ENCODE data around the gene ZNF280D. TPM values are rescaled to one million over a fixed set of nuclear protein-coding genes. Genes with fewer than 3 reads are reported as not detected.

Gene ZNF280D
- polyA plus RNA-seq, 1 donor from 2014 or later: 35.4 TPM

- Histone ChIP-seq H3K9me3 (ENCODE audit: low read length) (no peaks in the 10 kb centered on the region), H2AFZ (ENCODE audit: low read depth, low read length) (no peak overlapping the region), H3K4me2 (ENCODE audit: low read length) (no peak overlapping the region), H3K79me2 (replicated peaks; ENCODE audit: insufficient read depth, low read length) (no peaks in the 10 kb centered on the region), H3F3A (ENCODE audit: insufficient read depth, low read length, poor library complexity, severe bottlenecking) (no peaks in the 10 kb centered on the region), H4K20me1 (ENCODE audit: insufficient read depth) (no peaks in the 10 kb centered on the region), H3K9me2 (ENCODE audit: insufficient read depth, low read length) (no peaks in the 10 kb centered on the region), H3K27me3 (ENCODE audit: insufficient read depth, low read depth, low read length) (no peaks in the 10 kb centered on the region), H3K36me3 (ENCODE audit: insufficient read depth, low read length) (peaks cover 4% of the 10 kb centered on the region), H3K9ac (ENCODE audit: low read length) (no peak overlapping the region), H3K27ac (ENCODE audit: low read length) (no peak overlapping the region), H3K4me3 (ENCODE audit: low read length) (no peak overlapping the region)
- no peak for TF ChIP-seq POLR2AphosphoS5 (IDR thresholded peaks at IDR 0.05)
- no peak for TF ChIP-seq MXI1 (conservative IDR thresholded peaks at IDR 0.05; ENCODE audit: poor library complexity, severe bottlenecking)
- no peak for TF ChIP-seq RAD21 (conservative IDR thresholded peaks at IDR 0.05)
- no peak for TF ChIP-seq REST (IDR thresholded peaks at IDR 0.05; ENCODE audit: borderline replicate concordance)
- TF ChIP-seq EP300 (conservative IDR thresholded peaks at IDR 0.05; ENCODE audit: poor library complexity, severe bottlenecking): no peak
- TF ChIP-seq SMC3 (conservative IDR thresholded peaks at IDR 0.05; ENCODE audit: poor library complexity): no peak
- TF ChIP-seq EZH2 (IDR thresholded peaks at IDR 0.05; ENCODE audit: borderline replicate concordance, insufficient read depth, low read length, poor library complexity, severe bottlenecking): no peak
- no peak for TF ChIP-seq TAF1 (IDR thresholded peaks at IDR 0.05; ENCODE audit: low read depth)
Measured at GRCh38 chr15:56698270-56698669, 35.0 kb downstream of the ZNF280D start.

- no peak overlapping the region for H2AFZ ChIP-seq (ENCODE audit: low read depth, low read length)
- no peaks in the 10 kb centered on the region for H3K79me2 ChIP-seq (replicated peaks; ENCODE audit: insufficient read depth, low read length)
- H3K9ac ChIP-seq (ENCODE audit: low read length): no peak overlapping the region
- no peak overlapping the region for H3K4me3 ChIP-seq (ENCODE audit: low read length)
- peaks cover 2% of the 10 kb centered on the region for H3K9me2 ChIP-seq (ENCODE audit: insufficient read depth, low read length)
- TF ChIP-seq SMC3 (conservative IDR thresholded peaks at IDR 0.05; ENCODE audit: poor library complexity) (no peak), MXI1 (conservative IDR thresholded peaks at IDR 0.05; ENCODE audit: poor library complexity, severe bottlenecking) (no peak), EP300 (conservative IDR thresholded peaks at IDR 0.05; ENCODE audit: poor library complexity, severe bottlenecking) (no peak), REST (IDR thresholded peaks at IDR 0.05; ENCODE audit: borderline replicate concordance) (no peak)
- TF ChIP-seq, protein P1, sequence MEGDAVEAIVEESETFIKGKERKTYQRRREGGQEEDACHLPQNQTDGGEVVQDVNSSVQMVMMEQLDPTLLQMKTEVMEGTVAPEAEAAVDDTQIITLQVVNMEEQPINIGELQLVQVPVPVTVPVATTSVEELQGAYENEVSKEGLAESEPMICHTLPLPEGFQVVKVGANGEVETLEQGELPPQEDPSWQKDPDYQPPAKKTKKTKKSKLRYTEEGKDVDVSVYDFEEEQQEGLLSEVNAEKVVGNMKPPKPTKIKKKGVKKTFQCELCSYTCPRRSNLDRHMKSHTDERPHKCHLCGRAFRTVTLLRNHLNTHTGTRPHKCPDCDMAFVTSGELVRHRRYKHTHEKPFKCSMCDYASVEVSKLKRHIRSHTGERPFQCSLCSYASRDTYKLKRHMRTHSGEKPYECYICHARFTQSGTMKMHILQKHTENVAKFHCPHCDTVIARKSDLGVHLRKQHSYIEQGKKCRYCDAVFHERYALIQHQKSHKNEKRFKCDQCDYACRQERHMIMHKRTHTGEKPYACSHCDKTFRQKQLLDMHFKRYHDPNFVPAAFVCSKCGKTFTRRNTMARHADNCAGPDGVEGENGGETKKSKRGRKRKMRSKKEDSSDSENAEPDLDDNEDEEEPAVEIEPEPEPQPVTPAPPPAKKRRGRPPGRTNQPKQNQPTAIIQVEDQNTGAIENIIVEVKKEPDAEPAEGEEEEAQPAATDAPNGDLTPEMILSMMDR (IDR thresholded peaks at IDR 0.05; ENCODE audit: poor library complexity, severe bottlenecking): no peak
- no peaks in the 10 kb centered on the region for H3K27me3 ChIP-seq (ENCODE audit: insufficient read depth, low read depth, low read length)
- H3K36me3 ChIP-seq (ENCODE audit: insufficient read depth, low read length): no peaks in the 10 kb centered on the region
- H4K20me1 ChIP-seq (ENCODE audit: insufficient read depth): no peaks in the 10 kb centered on the region
- H3K27ac ChIP-seq (ENCODE audit: low read length): no peak overlapping the region
- H3F3A ChIP-seq (ENCODE audit: insufficient read depth, low read length, poor library complexity, severe bottlenecking): no peaks in the 10 kb centered on the region
- H3K9me3 ChIP-seq (ENCODE audit: low read length): no peaks in the 10 kb centered on the region
- H3K4me2 ChIP-seq (ENCODE audit: low read length): no peak overlapping the region
Measured at GRCh38 chr15:56693761-56694160, 39.5 kb downstream of the ZNF280D start.
